C4-2B (cell line): ENCODE measurements around the gene CAPN7.
"Not testable (repeated sequence)": the region's sequence is repeated elsewhere in the genome, so short reads cannot be mapped to it uniquely, and the experiment has no call there.

Experiments used
- H3K27ac ChIP-seq: fragments of 450-650 bp; 2 replicates; pipeline ENCODE4 v1.5.1; 2017
- CTCF ChIP-seq: fragments of 450-650 bp; conservative IDR thresholded peaks from 2 replicates; pipeline ENCODE4 v1.5.1; 2017; ENCODE audit warnings: mild to moderate bottlenecking
- ZFX ChIP-seq: fragments of 450-650 bp; IDR thresholded peaks from 2 replicates; pipeline ENCODE4 v1.6.1; 2017

CAPN7 gene

GRCh38 chr3:15205934-15206661, at the start of gene CAPN7:
Gene CAPN7 (plus strand): TSS chr3:15206246. CDS start chr3:15206496, 250 bp downstream.
- TF ChIP-seq CTCF, result peak; percentile 56
- TF ChIP-seq ZFX, result peak; percentile 98
- peak within 1 kb of the TSS; percentile 94 for H3K27ac ChIP-seq

GRCh38 chr3:15157441-15157840, 48.6 kb upstream of the CAPN7 start:
- no peak for TF ChIP-seq CTCF
- no peak for TF ChIP-seq ZFX
- H3K27ac ChIP-seq, result no peak overlapping the region

GRCh38 chr3:15159501-15160136, 46.4 kb upstream of the CAPN7 start:
- no peak overlapping the region for H3K27ac ChIP-seq
- no peak for TF ChIP-seq CTCF
- TF ChIP-seq ZFX, result no peak

- no peak overlapping the region for H3K27ac ChIP-seq
- no peak for TF ChIP-seq CTCF
- no peak for TF ChIP-seq ZFX
Measured at GRCh38 chr3:15160662-15161061, 45.4 kb upstream of the CAPN7 start.

GRCh38 chr3:15161133-15161532, 44.9 kb upstream of the CAPN7 start:
- no peak overlapping the region for H3K27ac ChIP-seq
- TF ChIP-seq CTCF, result no peak
- TF ChIP-seq ZFX, result no peak

- H3K27ac ChIP-seq, result not testable (repeated sequence)
Measured at GRCh38 chr3:15163656-15164055, 42.4 kb upstream of the CAPN7 start.

- TF ChIP-seq CTCF (no peak), ZFX (no peak)
- no peak overlapping the region for H3K27ac ChIP-seq
Measured at GRCh38 chr3:15164340-15164739, 41.7 kb upstream of the CAPN7 start.
